K562 (cell line): ENCODE measurements around the gene AGAP3. TPM values are rescaled to one million over a fixed set of nuclear protein-coding genes. Genes with fewer than 3 reads are reported as not detected.

Experiments
- CBX2 ChIP-seq: fragments of 200-600 bp; sonication (generic); IDR thresholded peaks from one replicate; pipeline ENCODE4 v1.6.1; 2012; ENCODE audit warnings: mild to moderate bottlenecking, low read length, inconsistent platforms; ENCODE audit not compliant: insufficient read depth, poor library complexity, severe bottlenecking
- CSDE1 ChIP-seq, 2 experiments: fragments of 450-650 bp; IDR thresholded peaks; 2 replicates each; pipeline ENCODE4 v1.6.1; 2016; ENCODE audit warnings: mild to moderate bottlenecking in 1 of 2
- DACH1 ChIP-seq: fragments of 450-650 bp; IDR thresholded peaks from 2 replicates; pipeline ENCODE4 v1.6.1; 2018; ENCODE audit not compliant: partially characterized antibody
- E2F6 ChIP-seq, 2 experiments: IDR thresholded peaks; 2 replicates each; pipeline ENCODE4 v1.6.1; 2011; ENCODE audit warnings: borderline replicate concordance in 1 of 2, control low read depth in 1 of 2, low read depth in 1 of 2, low read length in 1 of 2, mild to moderate bottlenecking in 1 of 2, mixed read lengths in 1 of 2, moderate library complexity in 1 of 2; ENCODE audit not compliant: insufficient read depth in 1 of 2, insufficient read length in 1 of 2, poor library complexity in 1 of 2, severe bottlenecking in 1 of 2; ENCODE audit errors: extremely low read depth in 1 of 2
- NFRKB ChIP-seq: fragments of 450-650 bp; IDR thresholded peaks from 2 replicates; pipeline ENCODE4 v1.6.1; 2016; ENCODE audit warnings: low read depth
- RFX1 ChIP-seq: fragments of 450-650 bp; IDR thresholded peaks from 2 replicates; pipeline ENCODE4 v1.6.1; 2016; ENCODE audit warnings: mild to moderate bottlenecking, moderate library complexity
- SMC3 ChIP-seq: conservative IDR thresholded peaks from 2 replicates; pipeline ENCODE4 v1.6.1; 2011; ENCODE audit warnings: low read depth, low read length, improper control_type of control experiment; ENCODE audit not compliant: insufficient read depth
- SRSF1 ChIP-seq: fragments of 200-400 bp; formaldehyde crosslinking; IDR thresholded peaks from 2 replicates; pipeline ENCODE4 v1.6.1; 2017; ENCODE audit warnings: mild to moderate bottlenecking, low read depth, low read length, moderate library complexity
- STAG1 ChIP-seq: sonication (generic); formaldehyde crosslinking; IDR thresholded peaks from 2 replicates; pipeline ENCODE4 v1.5.0; 2020; ENCODE audit warnings: missing genetic modification reagents, borderline replicate concordance
- TAF9B ChIP-seq: fragments of 450-650 bp; IDR thresholded peaks from 2 replicates; pipeline ENCODE4 v1.6.1; 2018; ENCODE audit warnings: mild to moderate bottlenecking; ENCODE audit not compliant: partially characterized antibody
- TEAD2 ChIP-seq: fragments of 450-650 bp; IDR thresholded peaks from 2 replicates; pipeline ENCODE4 v1.6.1; 2016; ENCODE audit warnings: missing genetic modification characterization, control low read depth, missing compliant biosample characterization
- U2AF2 ChIP-seq: fragments of 200-400 bp; formaldehyde crosslinking; optimal IDR thresholded peaks from 2 replicates; pipeline ENCODE3; 2017; ENCODE audit warnings: low read depth, mild to moderate bottlenecking, low read length
- ZBTB33 ChIP-seq: sonication (generic); formaldehyde crosslinking; IDR thresholded peaks from 2 replicates; pipeline ENCODE4 v1.8.1; 2023; ENCODE audit warnings: mild to moderate bottlenecking, missing genetic modification reagents
- ZKSCAN8 ChIP-seq: fragments of 200-800 bp; sonication (Bioruptor generic); IDR thresholded peaks from 2 replicates; pipeline ENCODE4 v1.6.1; 2016; ENCODE audit warnings: missing genetic modification characterization, missing compliant biosample characterization
- ZNF561 ChIP-seq: fragments of 450-650 bp; formaldehyde crosslinking; conservative IDR thresholded peaks from 2 replicates; pipeline ENCODE4 v1.4.0; 2020; ENCODE audit warnings: mild to moderate bottlenecking, moderate library complexity
- polyA plus RNA-seq, 8 experiments: library from polyadenylated mRNA; depleted of rRNA in 4 of 8; stranded (reverse) in 5 of 8; unstranded in 3 of 8; fragments of >200 nt; fragmentation: Nextera tagmentation in 2 of 8; fragmentation: Illumina TruSeq in 1 of 8; extraction: Ambion mirVana in 2 of 8; extraction: Trizol in 1 of 8; gene quantifications; 2 replicates each; pipeline versions ENCODE4 v1.2.1 to v1.2.3, GENCODE V29; 2011 to 2014; ENCODE audit warnings: inconsistent platforms in 1 of 8, missing spikeins in 1 of 8
- total RNA-seq, 7 experiments: library from RNA; depleted of rRNA in 6 of 7; stranded (reverse); fragments of >200 nt in 6 of 7; fragmentation: Illumina TruSeq in 2 of 7; extraction: Trizol in 2 of 7; gene quantifications; 2 replicates each; pipeline versions ENCODE4 v1.2.1 to v1.2.3, GENCODE V29; 2011 to 2021; ENCODE audit warnings: low replicate concordance in 1 of 7

The AGAP3 gene
- total and polyA plus RNA-seq, 9 of the 15 experiments (the other 6 are each of a cell fraction or from before 2014, with no cell fraction given) = 3.4 to 208 (median 62.2) TPM

DNA sequence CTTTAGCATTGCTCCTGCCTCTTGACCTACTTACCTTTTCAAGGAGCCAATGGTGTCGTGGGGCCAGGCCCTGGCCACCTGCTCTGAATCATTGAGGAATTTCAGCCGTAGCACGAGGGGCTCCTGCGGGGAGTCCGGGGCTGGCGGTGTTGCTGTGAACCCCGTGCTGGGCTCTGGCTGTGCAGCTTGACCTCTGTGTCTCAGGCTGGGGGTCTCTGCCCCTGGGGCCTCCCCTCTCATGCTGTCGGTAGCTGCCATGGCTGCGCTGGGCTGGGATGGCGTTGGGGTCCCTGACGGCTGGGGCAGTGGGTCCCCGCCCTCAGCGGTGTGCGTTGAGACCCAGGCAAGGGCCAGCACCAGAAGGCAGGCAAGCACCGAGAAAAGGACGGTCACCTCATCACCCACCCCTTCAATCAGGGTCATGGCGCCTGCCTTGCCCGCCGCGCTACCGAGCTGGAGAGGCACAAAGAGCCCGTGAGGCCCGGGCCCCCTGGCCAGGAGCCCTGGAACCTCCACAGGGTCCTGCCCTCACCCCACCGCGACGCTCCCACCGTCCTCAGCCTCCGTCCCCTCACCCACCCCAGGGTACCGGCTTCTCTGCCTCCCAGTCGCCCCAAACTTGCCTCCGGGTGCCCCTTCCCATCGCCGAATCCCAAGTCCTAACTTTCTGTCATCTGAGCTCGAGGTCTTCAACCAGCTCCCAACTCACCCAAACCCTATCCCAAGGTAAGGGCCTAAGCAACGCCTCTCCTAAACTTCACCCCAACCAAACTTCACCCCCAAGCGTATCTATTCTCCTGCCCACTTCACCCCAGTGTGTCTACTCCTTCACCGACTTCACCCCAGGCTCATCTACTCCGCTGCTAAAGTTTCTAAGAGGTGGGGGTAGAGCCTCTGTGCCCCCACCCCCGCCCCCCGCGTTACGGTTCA is 3.9 kb upstream of the AGAP3 start (continued):
- TF ChIP-seq E2F6 (IDR thresholded peaks at IDR 0.05; ENCODE audit: borderline replicate concordance in 1 of 2, extremely low read depth in 1 of 2, insufficient read depth in 1 of 2, insufficient read length in 1 of 2, low read depth in 1 of 2, low read length in 1 of 2, poor library complexity in 1 of 2, severe bottlenecking in 1 of 2) (peak; percentile 46 to 79), CSDE1 (IDR thresholded peaks at IDR 0.05) (0 out of 4 replicates have a peak, but pooled peaks of 1 of the 2 experiments have one; percentile 70), TAF9B (no peak), RFX1 (no peak), CBX2 (no peak), NFRKB (no peak; the same call in 1 of the 2 replicates), SRSF1 (no peak), TEAD2 (tag) (no peak), DACH1 (no peak), U2AF2 (no peak), ZKSCAN8 (CRISPR knock-in tag) (no peak), ZNF561 (CRISPR knock-in tag) (no peak), SMC3 (no peak), ZBTB33 (CRISPR knock-in tag) (no peak), STAG1 (CRISPR knock-in tag) (no peak)
